NCI-H1092 treated with DMSO at 0.1 percent for 48 hours (cell line): ENCODE results near the gene AMBP.
"Not testable (repeated sequence)": the region's sequence is repeated elsewhere in the genome, so short reads cannot be mapped to it uniquely, and the experiment has no call there.

Experiments used
- DNase-seq: peaks from one replicate; lab custom pipeline; 2025; lab: John Stamatoyannopoulos, UW

The AMBP gene

DNA sequence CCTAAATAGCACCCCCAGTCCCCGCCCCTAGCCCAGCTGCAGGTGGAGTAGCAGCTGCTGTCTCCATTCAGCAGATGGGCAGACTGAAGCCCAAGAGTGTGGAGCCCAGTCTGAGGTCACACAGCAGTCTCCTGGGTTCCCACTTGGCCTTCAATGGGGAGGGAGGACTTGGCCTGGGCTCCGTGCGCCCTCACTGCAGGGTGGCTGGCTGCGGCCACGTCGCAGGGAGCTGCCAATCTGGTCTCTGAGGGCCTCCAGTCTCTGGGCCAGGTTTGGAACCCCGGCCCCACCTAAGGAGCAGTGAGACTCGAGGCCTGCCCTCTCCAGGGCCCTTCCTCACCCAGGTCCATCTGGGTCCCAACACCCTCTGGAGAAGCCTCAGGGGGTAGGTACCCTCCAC, 13.6 kb upstream of the AMBP start:
- DNase-seq = no peak

DNA sequence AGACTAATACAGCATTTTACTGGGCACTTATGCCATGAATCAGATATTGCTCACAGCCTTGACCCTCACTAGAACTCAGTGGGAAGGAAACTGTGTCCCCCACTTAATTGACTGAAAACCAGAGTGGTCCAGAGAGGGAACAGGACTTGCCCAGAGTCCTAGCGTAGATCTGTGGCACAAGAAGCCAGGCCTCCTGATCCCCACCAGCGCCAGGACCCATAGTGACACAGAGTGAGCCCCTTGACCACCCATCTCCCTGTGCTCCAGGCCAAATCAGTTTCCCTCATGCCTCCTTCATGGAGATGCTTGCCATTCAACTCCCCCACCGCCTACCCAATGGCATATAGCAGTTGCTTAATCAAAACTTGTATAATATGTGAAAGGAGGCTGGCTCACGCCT, 12.7 kb upstream of the AMBP start:
- no peak for DNase-seq

DNA sequence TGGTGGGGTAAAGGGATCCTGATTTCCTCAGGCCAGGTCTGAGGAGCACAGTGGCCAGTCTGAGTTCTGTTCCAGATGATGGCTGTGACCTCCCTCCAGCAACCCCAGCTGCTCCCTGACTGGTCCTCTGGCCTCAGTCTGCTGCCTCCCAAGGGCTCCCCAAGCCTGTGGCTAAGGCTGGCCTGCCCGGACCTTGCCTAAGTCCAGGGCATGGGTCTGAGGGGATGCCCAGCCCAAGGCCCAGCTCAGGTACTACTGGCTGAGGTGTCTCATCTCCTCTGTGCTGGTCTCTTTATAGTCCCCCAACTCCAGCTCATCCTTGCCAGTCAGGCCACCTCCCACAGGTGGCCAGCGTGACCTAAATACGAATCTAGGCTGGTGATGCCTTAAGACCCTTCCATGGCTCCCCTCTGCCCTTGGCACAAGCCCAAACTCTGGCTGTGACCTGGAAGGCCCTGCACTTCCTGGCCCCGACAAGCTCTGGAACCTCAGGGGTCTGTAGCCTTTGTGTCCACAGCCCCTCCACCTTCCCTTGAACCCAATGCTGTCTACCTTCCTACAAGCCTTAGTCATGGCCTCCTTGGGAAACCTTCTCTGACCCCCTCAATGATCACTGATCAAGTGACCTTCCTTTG, 11.2 kb upstream of the AMBP start:
- no peak for DNase-seq

DNA sequence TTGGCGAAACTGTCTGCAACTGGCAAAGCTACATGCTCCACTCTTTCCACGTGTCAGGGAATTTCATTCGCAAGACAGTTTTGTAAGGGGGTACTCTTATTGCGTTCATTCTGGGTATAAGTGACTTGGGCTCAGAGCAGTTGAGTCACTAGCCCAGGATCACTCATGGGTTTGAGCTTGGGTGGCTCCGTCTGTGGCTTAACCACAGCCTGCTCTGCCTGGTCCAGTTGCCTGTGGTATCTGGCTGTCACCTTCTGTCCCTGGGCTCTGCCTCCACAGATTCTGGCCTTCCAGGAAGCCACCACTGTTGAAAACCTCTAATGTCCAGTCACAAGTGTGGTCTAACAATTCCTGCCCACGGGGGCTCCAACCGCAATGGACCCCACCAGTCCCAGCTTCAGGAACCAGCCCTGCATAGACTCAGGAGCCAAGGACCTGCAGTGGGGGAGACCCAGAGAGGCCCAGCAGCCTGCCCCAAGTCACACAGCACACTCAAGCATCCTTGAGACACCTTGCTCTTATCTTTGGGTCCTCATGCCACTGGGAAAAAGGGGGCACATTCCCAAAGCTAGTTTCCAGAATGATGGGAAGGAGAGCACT, 10.6 kb upstream of the AMBP start:
- DNase-seq = no peak

DNA sequence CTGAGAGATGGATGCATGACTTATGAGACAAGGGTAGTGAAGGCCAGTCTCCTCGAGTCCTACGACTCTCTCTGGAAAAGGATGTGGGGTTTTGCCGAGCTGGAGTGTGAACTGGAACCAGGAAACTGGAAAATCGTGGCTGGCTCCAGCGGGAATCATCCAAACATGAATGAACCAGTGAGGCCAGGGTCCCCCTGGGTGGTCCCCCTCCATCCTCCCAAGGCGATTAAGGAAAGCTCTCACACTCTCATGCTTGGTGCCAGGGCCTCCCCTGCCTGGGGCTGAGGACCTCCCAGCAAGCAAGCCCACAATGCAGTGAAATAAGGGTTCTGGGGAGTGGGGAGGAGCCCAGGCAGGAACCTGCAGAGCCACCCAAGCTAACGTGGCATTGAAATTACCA, 9.6 kb upstream of the AMBP start:
- no peak for DNase-seq

DNA sequence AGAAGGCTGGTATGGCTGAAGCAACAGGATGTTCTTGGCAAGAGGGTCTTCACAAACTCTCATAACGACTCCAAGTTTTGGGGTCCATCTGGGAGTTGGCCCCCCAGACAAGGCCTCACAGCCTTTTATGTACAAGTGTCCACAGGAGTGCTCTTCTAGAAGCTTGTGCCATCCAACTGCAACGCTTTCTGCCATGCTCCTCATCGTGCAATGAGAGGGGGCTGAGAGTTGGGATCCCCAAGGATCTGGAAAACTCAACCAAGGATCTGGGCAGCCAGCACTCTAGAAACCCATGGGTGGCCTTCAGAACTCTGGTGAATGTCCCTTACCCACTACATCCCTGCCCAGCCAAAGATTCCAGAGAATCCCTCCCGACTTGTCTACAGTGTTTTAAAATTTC, 8.5 kb upstream of the AMBP start:
- DNase-seq = no peak

DNA sequence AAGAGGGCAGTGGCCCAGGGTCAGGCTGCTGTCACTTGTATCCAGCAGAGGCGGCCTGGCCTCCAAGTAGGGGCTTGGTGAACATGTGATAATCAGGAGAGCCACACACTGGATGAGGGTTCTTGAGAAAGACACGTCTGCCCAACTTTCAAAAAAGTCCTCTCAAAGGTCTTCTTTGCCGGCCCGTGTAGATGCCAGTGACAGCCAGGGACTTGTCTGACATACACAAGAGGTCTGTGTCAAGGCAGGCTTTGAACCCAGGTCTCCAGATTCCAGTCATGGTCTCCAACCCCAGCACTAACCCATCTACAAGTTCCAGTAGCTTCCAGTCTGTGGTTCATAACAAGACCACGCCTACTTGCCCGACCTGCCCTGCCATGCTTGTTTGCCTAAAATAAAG, 7.9 kb upstream of the AMBP start:
- DNase-seq = no peak

DNA sequence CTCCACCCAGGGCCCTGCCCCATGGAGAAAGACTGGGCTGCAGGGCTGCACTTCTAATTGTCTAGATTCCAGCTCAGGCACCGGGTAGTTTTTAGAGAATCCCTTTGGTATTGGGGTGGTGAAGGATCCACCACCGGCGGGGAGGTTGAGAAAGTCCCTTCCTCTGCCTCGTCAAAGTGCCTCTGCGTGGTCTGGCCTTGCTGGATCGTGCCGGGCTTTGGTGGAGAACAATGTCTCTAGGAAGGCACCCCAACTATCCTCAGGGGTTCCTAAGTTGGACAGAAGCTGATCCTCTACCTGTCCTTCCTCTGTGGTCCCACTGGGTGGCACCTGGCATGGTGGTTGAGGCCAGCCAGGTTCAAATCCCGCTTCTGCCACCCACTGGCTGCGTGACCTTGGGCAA, 7.3 kb upstream of the AMBP start:
- DNase-seq = no peak

DNA sequence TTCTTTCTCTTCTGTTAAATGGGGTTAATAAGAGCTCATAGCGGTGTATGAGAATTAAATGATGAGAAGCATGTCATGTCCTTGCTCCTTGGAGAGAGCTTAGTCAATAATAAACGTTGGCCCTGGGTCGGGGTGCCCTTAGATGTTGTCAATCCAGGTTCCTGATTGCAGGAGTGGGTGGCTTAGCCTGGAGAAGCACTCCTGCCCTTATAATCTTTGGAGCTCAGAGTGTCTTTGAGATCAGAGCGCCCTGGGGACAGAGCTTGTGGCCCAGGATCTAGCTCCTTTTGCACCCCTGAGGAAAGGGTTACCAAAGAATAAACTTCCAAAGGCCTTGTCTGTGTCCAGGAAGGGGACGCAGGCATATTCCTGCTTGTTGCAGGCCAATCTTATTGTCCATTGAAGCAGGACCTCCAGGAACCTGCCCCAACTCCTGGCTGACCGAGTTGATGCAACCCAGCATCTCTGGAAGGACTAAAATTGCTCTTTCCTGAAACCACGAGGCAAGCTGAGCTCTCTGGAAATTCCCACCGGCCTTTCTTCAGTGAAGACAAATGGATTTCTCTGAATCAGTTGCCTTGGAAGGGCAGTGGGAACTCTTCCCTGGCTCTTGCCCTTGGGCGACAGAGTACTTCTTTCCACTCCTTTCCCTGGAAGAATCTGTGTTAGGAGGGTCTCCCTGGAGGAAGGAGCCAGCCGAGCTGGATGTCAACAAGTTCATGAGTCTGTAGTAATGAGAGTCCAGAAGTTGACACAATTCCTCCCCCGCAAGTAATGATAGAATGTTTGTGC, 6.4 kb upstream of the AMBP start:
- no peak for DNase-seq

DNA sequence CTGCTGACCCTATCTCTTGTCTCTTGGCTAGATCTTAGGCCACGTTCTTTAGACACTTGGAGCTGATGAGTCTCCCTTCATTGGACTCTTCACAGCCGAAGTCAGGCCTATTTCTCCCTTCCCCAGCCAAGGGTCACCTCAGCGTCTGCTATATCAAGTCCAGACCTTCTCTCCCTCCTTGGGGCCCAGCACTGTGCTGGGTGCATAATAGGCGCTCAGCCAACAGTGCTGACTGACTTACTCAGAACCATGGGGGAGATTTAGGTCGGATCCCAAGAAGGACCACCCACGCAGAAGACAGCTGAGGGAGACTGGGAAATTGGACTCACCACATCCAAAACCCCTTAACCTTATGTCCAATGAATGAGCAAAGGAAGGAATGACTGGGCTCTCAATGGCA, 5.6 kb upstream of the AMBP start:
- no peak for DNase-seq

DNA sequence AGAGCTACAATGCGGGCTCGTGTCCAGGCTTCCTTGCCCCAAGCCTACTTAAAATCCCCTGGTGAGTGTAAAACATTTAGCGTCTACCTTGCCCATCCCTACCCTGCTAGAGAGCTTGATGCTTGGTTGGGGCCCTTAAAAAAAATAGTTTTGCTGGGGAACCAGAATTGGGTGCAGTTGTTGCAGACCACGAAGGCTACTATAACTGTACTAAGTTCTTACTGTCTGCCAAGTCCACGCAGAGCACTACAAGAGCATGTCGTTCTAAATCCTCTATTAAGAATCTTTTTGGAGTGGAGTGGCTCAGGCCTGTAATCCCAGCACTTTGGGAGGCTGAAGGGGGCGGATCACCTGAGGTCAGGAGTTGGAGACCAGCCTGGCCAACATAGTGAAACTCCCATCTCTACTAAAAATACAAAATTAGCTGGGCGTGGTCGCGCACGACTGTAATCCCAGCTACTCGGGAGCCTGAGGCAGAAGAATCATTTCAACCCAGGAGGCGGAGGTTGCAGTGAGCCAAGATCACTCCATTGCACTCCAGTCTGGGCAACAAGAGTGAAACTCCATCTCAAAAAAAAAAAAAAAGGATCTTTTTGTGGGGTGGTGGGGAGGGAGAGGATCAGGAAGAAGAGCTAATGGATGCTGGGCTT, 4.8 kb upstream of the AMBP start:
- not testable (repeated sequence) for DNase-seq

DNA sequence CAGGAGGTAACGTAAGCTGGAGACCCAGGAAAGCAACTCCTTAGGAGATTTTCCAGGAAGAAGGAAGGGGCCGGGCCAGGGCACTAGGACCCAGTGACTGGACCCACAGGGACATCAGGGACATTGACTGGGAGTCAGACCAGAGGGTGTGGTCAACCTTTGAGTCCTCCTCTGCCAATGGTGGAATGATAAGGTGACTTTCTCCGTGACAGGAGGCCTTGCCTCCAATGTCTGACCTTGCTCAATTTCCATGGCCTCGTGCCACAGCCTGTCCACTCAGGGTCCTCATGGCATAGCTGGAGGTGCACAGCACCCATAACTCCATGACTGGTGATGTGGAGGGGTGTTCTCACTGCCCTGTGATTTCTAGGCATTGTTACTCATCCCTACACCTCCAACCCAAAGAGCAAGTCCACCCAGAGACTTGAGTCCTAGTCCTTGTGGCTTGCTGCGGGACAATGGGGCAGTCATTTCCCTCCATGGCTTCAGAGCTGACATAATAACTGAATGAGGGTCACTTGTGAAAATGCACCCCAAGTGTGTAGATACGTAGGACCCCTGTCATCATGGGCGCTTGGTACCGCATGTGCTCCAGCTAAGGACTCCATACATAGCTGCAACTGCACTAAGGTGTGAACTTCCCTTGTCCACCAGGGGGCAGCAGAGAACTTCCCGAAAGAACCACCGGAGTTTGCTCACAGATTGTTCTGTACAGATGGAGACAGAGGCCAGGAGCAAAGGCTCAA, 4.1 kb upstream of the AMBP start:
- DNase-seq = peak; percentile 75

DNA sequence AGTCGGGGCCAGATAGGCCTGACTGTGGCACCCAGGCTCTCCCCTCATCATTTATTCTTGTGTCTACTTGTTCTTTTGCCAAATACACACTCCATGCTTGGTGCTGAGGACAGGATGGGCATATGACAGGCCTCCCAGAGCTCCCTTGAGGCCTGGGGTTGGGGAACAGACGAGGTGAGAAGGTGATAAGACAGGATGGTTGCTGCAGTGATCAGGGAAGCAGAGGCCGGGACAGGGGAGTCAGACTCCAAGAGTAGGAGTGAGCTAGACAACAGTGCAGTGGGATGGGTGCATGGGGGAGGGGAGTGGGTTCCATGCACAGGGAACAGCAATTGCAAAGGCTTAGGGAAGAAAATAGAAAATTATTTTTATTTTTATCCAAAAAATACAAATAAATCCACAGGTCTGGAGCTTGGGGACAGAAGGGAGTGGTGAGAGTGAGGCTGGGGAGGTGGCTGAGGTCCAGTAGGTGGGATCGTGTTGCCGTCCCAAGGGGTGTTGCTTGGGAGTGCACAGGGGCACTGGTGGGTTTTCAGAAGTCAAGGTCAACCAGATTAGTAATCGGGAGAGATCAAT, 3.4 kb upstream of the AMBP start:
- DNase-seq = no peak

DNA sequence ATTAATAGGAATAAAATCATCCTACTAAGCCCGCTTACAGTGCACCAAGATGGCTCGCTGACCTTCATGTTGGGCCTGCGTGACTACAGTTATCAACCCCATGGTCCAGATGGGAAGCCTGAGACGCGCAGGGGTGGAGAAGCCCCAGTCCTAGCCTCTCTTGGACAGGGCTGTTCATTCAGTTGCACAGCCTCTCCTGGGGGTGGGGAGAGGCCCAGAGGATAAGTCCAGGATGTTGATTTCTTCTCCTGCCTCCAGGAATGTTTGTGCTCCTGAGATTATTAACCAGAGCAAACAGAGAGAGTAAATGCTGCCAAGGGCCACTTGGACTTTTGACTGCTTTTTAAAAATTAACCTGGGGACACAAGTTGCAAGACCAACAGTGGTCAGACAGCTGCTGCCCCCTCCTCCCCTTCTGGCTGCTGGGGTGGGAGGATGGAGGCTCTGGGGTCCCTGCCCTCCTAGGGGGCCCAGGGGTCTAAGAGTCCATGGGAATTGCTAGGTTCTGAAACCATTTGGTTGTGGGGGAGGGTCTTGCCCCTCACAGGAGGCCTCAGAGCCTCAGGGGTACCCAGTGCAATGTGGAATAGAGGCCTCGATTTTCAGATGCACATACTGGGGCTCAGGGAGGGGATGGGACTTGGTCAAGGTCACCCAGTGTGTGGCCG, 2.8 kb upstream of the AMBP start:
- DNase-seq = no peak

DNA sequence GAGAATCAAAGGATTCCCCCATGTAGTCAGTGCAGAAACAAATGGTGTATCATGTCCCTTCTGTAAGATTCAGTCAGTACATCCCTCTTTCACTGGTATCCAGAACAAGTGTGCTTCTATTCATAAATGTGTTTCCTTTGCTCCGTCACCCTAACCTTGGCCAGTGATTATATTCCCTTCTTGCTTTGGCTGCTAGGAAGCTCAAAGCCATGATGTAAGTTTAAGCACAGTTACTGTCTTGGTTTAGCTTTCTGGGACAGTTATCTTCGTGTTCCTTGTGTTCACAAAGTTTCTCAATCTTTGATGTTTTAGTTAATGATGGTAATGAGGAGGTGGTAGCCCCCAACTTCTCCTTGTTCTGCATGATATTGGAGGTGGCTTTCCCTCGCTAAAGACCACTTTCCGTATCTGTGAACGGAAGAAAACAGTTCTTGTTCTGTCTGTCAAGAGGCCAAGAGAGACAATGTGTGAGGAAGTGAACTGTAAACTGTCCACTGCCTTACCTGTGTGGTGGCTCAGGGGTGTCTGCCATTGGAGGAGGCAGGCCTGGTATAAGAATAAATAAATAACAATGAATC, 2.2 kb upstream of the AMBP start:
- DNase-seq = no peak

DNA sequence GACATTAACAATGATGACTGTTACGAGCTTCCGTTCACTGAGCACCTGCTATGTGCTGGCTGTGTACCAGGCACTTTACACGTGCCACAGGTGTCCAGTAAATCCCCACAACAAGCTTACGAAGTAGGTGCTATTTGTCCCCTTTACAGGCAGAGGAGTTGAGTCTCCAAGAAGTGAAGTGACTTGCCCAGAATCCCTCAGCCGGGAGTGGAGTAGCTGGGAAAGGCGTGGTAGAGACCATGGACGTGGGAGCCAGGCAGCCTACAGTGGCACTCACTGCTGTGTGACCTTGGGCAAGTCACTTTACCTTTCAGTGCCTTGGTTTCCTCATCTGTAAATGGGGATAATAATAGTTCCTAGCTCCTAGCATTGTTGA, 669 bp upstream of the AMBP start:
- DNase-seq = no peak

DNA sequence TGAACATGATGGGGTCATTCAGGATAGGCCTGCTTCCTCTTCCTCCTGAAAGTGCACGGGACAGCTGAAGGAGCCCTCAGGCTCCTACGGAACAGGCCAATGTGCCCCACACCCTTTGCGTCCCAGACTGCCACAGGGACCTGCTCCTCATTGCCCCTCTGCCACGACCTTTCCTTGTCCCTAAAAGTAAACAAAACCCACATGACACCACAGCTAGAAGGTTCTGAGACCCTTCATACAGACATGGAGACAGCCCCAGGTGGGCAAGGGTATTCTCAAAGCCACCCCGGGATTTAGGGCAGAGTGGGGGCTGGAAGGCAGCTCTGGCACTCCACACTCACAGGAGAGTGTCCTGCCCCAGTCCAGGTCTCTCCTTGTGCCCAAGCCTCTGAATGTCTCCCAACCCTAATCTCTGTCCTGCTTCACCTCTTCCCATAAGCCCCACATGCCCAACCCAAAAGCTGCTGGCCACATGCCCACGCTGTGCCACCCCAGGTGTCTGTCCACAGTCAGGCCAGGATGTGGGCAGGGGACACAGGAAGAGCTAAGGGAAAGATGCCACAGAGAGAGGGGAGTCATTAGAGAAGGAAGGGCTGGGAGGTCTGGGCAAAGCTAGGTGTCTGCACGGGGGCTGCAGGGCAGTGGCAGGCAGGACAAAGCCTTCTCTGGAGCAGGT, 800 bp downstream of the AMBP start:
- DNase-seq = no peak

DNA sequence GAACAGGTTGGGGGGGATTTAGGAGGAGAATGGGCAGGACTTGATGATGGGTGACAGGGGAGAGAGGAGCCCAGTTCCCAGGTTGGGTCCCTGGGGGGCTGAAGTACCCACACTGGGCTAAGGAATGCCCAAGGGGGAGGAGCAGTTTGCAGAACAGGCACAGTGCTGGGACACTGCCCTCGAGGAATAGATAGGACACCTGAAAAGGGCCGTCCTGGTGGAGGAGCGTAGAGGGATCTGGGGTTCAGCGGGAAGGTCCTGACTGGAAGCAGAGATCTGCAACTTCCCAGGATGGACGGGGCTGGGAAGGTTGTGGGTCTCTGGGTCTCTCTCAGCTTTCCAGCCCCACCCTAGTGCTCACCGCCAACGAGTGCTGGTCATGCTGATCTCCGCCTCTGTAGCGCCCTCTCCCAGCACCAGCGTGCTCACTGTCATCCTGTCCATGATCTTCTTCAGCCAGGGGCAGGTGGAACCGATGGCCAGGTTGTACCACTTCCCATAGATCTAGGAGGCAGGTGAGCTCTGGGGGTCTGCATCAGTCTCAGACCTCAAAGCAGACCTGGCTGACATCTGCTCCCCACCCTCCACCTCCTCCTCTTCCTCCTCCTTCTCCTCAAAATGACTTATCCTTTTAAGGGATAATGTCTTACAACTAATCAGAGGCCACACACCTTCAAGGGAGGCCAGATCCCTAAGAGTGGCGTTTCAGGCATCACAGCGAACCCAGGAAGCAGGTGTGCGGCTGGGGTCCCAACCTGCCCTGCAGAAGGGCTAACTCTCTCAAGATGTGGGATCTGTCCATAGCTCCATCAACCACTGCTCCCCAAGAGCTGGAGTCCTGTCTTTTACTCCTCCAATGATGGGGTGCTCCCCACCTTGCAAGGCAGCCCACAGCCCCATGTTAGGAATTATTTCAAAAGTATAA, 1.6 kb downstream of the AMBP start:
- DNase-seq = no peak

DNA sequence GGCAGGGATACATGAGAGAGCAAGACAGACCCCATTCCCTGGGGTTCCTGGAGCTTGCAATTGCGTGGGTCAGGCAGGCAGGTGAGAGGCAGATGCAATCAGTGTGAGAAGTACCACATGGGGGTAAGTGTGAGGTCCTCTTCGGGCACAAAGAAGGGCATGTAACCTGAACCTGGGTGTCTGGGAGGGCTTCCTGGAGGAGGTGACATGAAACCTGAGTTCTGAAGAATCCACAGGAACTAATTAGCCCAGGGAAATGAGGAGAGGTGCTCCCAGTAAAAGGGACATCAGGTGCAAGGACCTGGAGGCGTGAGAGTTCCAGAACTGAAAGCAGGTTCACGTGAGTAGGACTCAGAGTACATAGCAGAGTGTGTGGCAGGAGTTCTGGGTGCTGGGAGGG, 2.5 kb downstream of the AMBP start:
- no peak for DNase-seq
